Measurements from ENCODE around the gene RNASEH2B.

- no peak for TF ChIP-seq CTCF (IDR thresholded peaks at IDR 0.05)
- TF ChIP-seq POLR2A (IDR thresholded peaks at IDR 0.05) = no peak
Measured at GRCh38 chr13:50907781-50908180, 1.8 kb upstream of the RNASEH2B start.

Data from ovary (tissue), 3 donors.